ENCODE results near the gene RASGRF2. TPM values are rescaled to one million over a fixed set of nuclear protein-coding genes. Genes with fewer than 3 reads are reported as not detected.

RASGRF2 gene
- polyA plus RNA-seq, 1 donor from 2014 or later = 0.42 TPM

- Histone ChIP-seq H3K4me2 (ENCODE audit: low read length) (no peak overlapping the region), H3K27ac (ENCODE audit: low read length) (no peak overlapping the region), H3K9ac (ENCODE audit: low read length) (no peak overlapping the region), H4K20me1 (ENCODE audit: insufficient read depth) (no peaks in the 10 kb centered on the region), H3F3A (ENCODE audit: insufficient read depth, low read length, poor library complexity, severe bottlenecking) (peaks cover 2% of the 10 kb centered on the region), H2AFZ (ENCODE audit: low read depth, low read length) (no peak overlapping the region), H3K79me2 (replicated peaks; ENCODE audit: insufficient read depth, low read length) (no peaks in the 10 kb centered on the region), H3K27me3 (ENCODE audit: insufficient read depth, low read depth, low read length) (no peaks in the 10 kb centered on the region), H3K4me3 (ENCODE audit: low read length) (no peak overlapping the region), H3K9me2 (ENCODE audit: insufficient read depth, low read length) (no peaks in the 10 kb centered on the region), H3K9me3 (ENCODE audit: low read length) (no peaks in the 10 kb centered on the region), H3K36me3 (ENCODE audit: insufficient read depth, low read length) (no peaks in the 10 kb centered on the region)
- no peak for TF ChIP-seq EZH2 (IDR thresholded peaks at IDR 0.05; ENCODE audit: borderline replicate concordance, insufficient read depth, low read length, poor library complexity, severe bottlenecking)
- TF ChIP-seq REST (IDR thresholded peaks at IDR 0.05; ENCODE audit: borderline replicate concordance) = no peak
- TF ChIP-seq SMC3 (conservative IDR thresholded peaks at IDR 0.05; ENCODE audit: poor library complexity) = no peak
- no peak for TF ChIP-seq TAF1 (IDR thresholded peaks at IDR 0.05; ENCODE audit: low read depth)
- no peak for TF ChIP-seq POLR2AphosphoS5 (IDR thresholded peaks at IDR 0.05)
- no peak for TF ChIP-seq EP300 (conservative IDR thresholded peaks at IDR 0.05; ENCODE audit: poor library complexity, severe bottlenecking)
- no peak for TF ChIP-seq MXI1 (conservative IDR thresholded peaks at IDR 0.05; ENCODE audit: poor library complexity, severe bottlenecking)
- no peak for TF ChIP-seq RAD21 (conservative IDR thresholded peaks at IDR 0.05)
- no peak for TF ChIP-seq CTCF (IDR thresholded peaks at IDR 0.05; ENCODE audit: poor library complexity, severe bottlenecking)
Observed at GRCh38 chr5:81188962-81189361, 228.8 kb downstream of the RASGRF2 start.

GRCh38 chr5:81189875-81190498 is 229.8 kb downstream of the RASGRF2 start:
- no peak overlapping the region for H3K4me3 ChIP-seq (ENCODE audit: low read length)
- no peak for TF ChIP-seq SMC3 (conservative IDR thresholded peaks at IDR 0.05; ENCODE audit: poor library complexity)
- no peak for TF ChIP-seq TAF1 (IDR thresholded peaks at IDR 0.05; ENCODE audit: low read depth)
- no peak for TF ChIP-seq MXI1 (conservative IDR thresholded peaks at IDR 0.05; ENCODE audit: poor library complexity, severe bottlenecking)
- TF ChIP-seq EP300 (conservative IDR thresholded peaks at IDR 0.05; ENCODE audit: poor library complexity, severe bottlenecking) = no peak
- no peak for TF ChIP-seq REST (IDR thresholded peaks at IDR 0.05; ENCODE audit: borderline replicate concordance)
- no peak for TF ChIP-seq POLR2AphosphoS5 (IDR thresholded peaks at IDR 0.05)
- no peak for TF ChIP-seq RAD21 (conservative IDR thresholded peaks at IDR 0.05)
- no peak for TF ChIP-seq CTCF (IDR thresholded peaks at IDR 0.05; ENCODE audit: poor library complexity, severe bottlenecking)
- no peak for TF ChIP-seq EZH2 (IDR thresholded peaks at IDR 0.05; ENCODE audit: borderline replicate concordance, insufficient read depth, low read length, poor library complexity, severe bottlenecking)
- no peaks in the 10 kb centered on the region for H3K9me2 ChIP-seq (ENCODE audit: insufficient read depth, low read length)
- H3K9me3 ChIP-seq (ENCODE audit: low read length) = no peaks in the 10 kb centered on the region
- no peak overlapping the region for H2AFZ ChIP-seq (ENCODE audit: low read depth, low read length)
- H3F3A ChIP-seq (ENCODE audit: insufficient read depth, low read length, poor library complexity, severe bottlenecking) = no peaks in the 10 kb centered on the region
- H3K27ac ChIP-seq (ENCODE audit: low read length) = no peak overlapping the region
- no peak overlapping the region for H3K9ac ChIP-seq (ENCODE audit: low read length)
- no peak overlapping the region for H3K4me2 ChIP-seq (ENCODE audit: low read length)
- H4K20me1 ChIP-seq (ENCODE audit: insufficient read depth) = no peaks in the 10 kb centered on the region
- no peaks in the 10 kb centered on the region for H3K36me3 ChIP-seq (ENCODE audit: insufficient read depth, low read length)
- H3K27me3 ChIP-seq (ENCODE audit: insufficient read depth, low read depth, low read length) = no peaks in the 10 kb centered on the region
- H3K79me2 ChIP-seq (replicated peaks; ENCODE audit: insufficient read depth, low read length) = no peaks in the 10 kb centered on the region
